ENCODE measurements around the gene SCFD2.

SCFD2 gene

GRCh38 chr4:52869196-52869595, 496.7 kb downstream of the SCFD2 start:
- no peak for DNase-seq

GRCh38 chr4:52868133-52868532, 497.7 kb downstream of the SCFD2 start:
- DNase-seq: no peak

- DNase-seq: no peak
Measured at GRCh38 chr4:52867163-52867562, 498.7 kb downstream of the SCFD2 start.

- DNase-seq: no peak
Measured at GRCh38 chr4:52866734-52867133, 499.1 kb downstream of the SCFD2 start.

GRCh38 chr4:52865300-52865699, 500.6 kb downstream of the SCFD2 start:
- DNase-seq: no peak

GRCh38 chr4:52864793-52865192, 501.1 kb downstream of the SCFD2 start:
- DNase-seq: no peak

GRCh38 chr4:52863324-52863723, 502.5 kb downstream of the SCFD2 start:
- DNase-seq: no peak

- DNase-seq: no peak
Measured at GRCh38 chr4:52862639-52863161, 503.2 kb downstream of the SCFD2 start.

- DNase-seq: peak; percentile 81
Measured at GRCh38 chr4:52861879-52862616, 503.8 kb downstream of the SCFD2 start, which contains the start of gene RASL11B. RASL11B (plus strand) TSS chr4:52862317; CDS start chr4:52862508, 191 bp downstream.

GRCh38 chr4:52861171-52861823, 504.6 kb downstream of the SCFD2 start:
- DNase-seq: no peak

GRCh38 chr4:52860361-52860760, 505.5 kb downstream of the SCFD2 start:
- DNase-seq: no peak

GRCh38 chr4:52856801-52857200, 509.1 kb downstream of the SCFD2 start:
- no peak for DNase-seq

- no peak for DNase-seq
Measured at GRCh38 chr4:52853351-52853750, 512.5 kb downstream of the SCFD2 start.

- no peak for DNase-seq
Measured at GRCh38 chr4:52852711-52853110, 513.1 kb downstream of the SCFD2 start.

- no peak for DNase-seq
Measured at GRCh38 chr4:52852041-52852440, 513.8 kb downstream of the SCFD2 start.

- DNase-seq: no peak
Measured at GRCh38 chr4:52850406-52851124, 515.3 kb downstream of the SCFD2 start.

- DNase-seq: no peak
Measured at GRCh38 chr4:52848254-52848653, 517.6 kb downstream of the SCFD2 start.

- no peak for DNase-seq
Measured at GRCh38 chr4:52846502-52846901, 519.4 kb downstream of the SCFD2 start.

- DNase-seq: no peak
Measured at GRCh38 chr4:52844596-52844995, 521.3 kb downstream of the SCFD2 start.

GRCh38 chr4:52843958-52844357, 521.9 kb downstream of the SCFD2 start:
- no peak for DNase-seq

- no peak for DNase-seq
Measured at GRCh38 chr4:52843351-52843750, 522.5 kb downstream of the SCFD2 start.

GRCh38 chr4:52842792-52843191, 523.1 kb downstream of the SCFD2 start:
- no peak for DNase-seq

GRCh38 chr4:52841682-52842456, 524.0 kb downstream of the SCFD2 start:
- no peak for DNase-seq
